A549 (cell line): ENCODE data around the gene ERVMER34-1. TPM values are rescaled to one million over a fixed set of nuclear protein-coding genes. Genes with fewer than 3 reads are reported as not detected.

Experiments used
- ATAC-seq, 2 experiments: fragments of 200-7000 bp in 1 of 2; fragments of >200 bp in 1 of 2; cut with Nextera tagmentation in 1 of 2; cut with Tn5 transposase in 1 of 2; 3 replicates each; pipeline versions ENCODE4 v1.8.0 to v1.9.1; 2018 to 2020; ENCODE audit warnings: mild to moderate bottlenecking in 1 of 2, moderate library complexity in 1 of 2
- CTCF ChIA-PET: fragments of 300-600 bp; sonication (Branson Sonifier 250); formaldehyde crosslinking; extraction: SDS; loops from one replicate; lab custom pipeline; 2021; ENCODE audit warnings: antibody characterized with exemption, inconsistent platforms; lab: Yijun Ruan, JAX
- POLR2A ChIA-PET: fragments of 350-600 bp; formaldehyde crosslinking; extraction: SDS; loops from one replicate; lab custom pipeline; 2021; ENCODE audit warnings: antibody characterized with exemption, inconsistent platforms; lab: Yijun Ruan, JAX
- DNase-seq, 2 experiments: peaks; one replicate each; pipeline versions ENCODE4 v3.0.0 to v3.0.0-alpha.2; 2011 to 2016; ENCODE audit warnings: low read depth in 1 of 2, low spot score in 1 of 2
- FAIRE-seq: peaks from 2 replicates; lab custom pipeline; 2011; peaks lifted over from hg19 to GRCh38; lab: Jason Lieb, UNC
- H3K27ac ChIP-seq, 2 experiments: fragments of >200 bp; sonication (Bioruptor Twin); formaldehyde crosslinking; 3 replicates each; pipeline ENCODE4 v1.5.1; 2016 to 2017
- H3K4me1 ChIP-seq: fragments of >200 bp; sonication (Bioruptor Twin); formaldehyde crosslinking; 3 replicates; pipeline ENCODE4 v1.6.1; 2016
- H3K4me2 ChIP-seq: fragments of >200 bp; sonication (Bioruptor Twin); formaldehyde crosslinking; 3 replicates; pipeline ENCODE4 v1.6.1; 2016
- H3K4me3 ChIP-seq: fragments of >200 bp; sonication (Bioruptor Twin); formaldehyde crosslinking; 3 replicates; pipeline ENCODE4 v1.5.1; 2016
- H3K9me3 ChIP-seq: fragments of >200 bp; sonication (Bioruptor Twin); formaldehyde crosslinking; 3 replicates; pipeline ENCODE4 v1.6.1; 2016
- CBX2 ChIP-seq: fragments of 200-600 bp; sonication (generic); IDR thresholded peaks from 2 replicates; pipeline ENCODE4 v1.6.1; 2016; ENCODE audit warnings: low read depth, mild to moderate bottlenecking, borderline replicate concordance
- CHD4 ChIP-seq: fragments of 200-600 bp; sonication (generic); IDR thresholded peaks from 2 replicates; pipeline ENCODE4 v1.6.1; 2016; ENCODE audit warnings: antibody characterized with exemption, mild to moderate bottlenecking, borderline replicate concordance
- EHF ChIP-seq: fragments of 250-450 bp; sonication (Bioruptor Pico); IDR thresholded peaks from 2 replicates; pipeline ENCODE4 v1.5.0; 2020; ENCODE audit warnings: mild to moderate bottlenecking
- EHMT2 ChIP-seq: fragments of 200-600 bp; sonication (generic); IDR thresholded peaks from 2 replicates; pipeline ENCODE4 v1.6.1; 2016; ENCODE audit warnings: antibody characterized with exemption, low read depth, mild to moderate bottlenecking, moderate library complexity
- EP300 ChIP-seq, 2 experiments: fragments of >200 bp; sonication (Bioruptor Twin); formaldehyde crosslinking; IDR thresholded peaks; 2 replicates in 1 of 2; 3 replicates in 1 of 2; pipeline ENCODE4 v1.6.1; 2016 to 2017
- FOSB ChIP-seq: fragments of 250-450 bp; sonication (Bioruptor Pico); IDR thresholded peaks from 2 replicates; pipeline ENCODE4 v1.5.0; 2020; ENCODE audit warnings: mild to moderate bottlenecking, moderate library complexity
- FOSL2 ChIP-seq, 2 experiments: fragments of 450-650 bp in 1 of 2; fragments of >200 bp in 1 of 2; sonication (Bioruptor Twin) in 1 of 2; formaldehyde crosslinking; IDR thresholded peaks; 2 replicates each; pipeline versions ENCODE4 v1.5.0 to v1.6.1; 2016 to 2020; ENCODE audit warnings: mild to moderate bottlenecking in 1 of 2, moderate library complexity in 1 of 2
- HDAC2 ChIP-seq: fragments of 200-600 bp; sonication (generic); IDR thresholded peaks from 2 replicates; pipeline ENCODE4 v1.6.1; 2016
- HEYL ChIP-seq: fragments of 250-450 bp; sonication (Bioruptor Pico); IDR thresholded peaks from 2 replicates; pipeline ENCODE4 v1.8.0; 2021; ENCODE audit warnings: mild to moderate bottlenecking, moderate library complexity
- KDM5A ChIP-seq: fragments of 200-600 bp; sonication (generic); IDR thresholded peaks from 2 replicates; pipeline ENCODE4 v1.6.1; 2016; ENCODE audit warnings: antibody characterized with exemption, mild to moderate bottlenecking
- MAFK ChIP-seq: fragments of 450-650 bp; IDR thresholded peaks from 2 replicates; pipeline ENCODE4 v1.6.1; 2014; ENCODE audit not compliant: partially characterized antibody
- NR3C1 ChIP-seq: fragments of >200 bp; sonication (Bioruptor Twin); formaldehyde crosslinking; IDR thresholded peaks from 3 replicates; pipeline ENCODE4 v1.6.1; 2017
- RFX5 ChIP-seq: fragments of 450-650 bp; IDR thresholded peaks from 2 replicates; pipeline ENCODE4 v1.7.1; 2014; ENCODE audit warnings: antibody characterized with exemption, mild to moderate bottlenecking, moderate library complexity
- TP53 ChIP-seq: fragments of 250-450 bp; sonication (Bioruptor Pico); IDR thresholded peaks from 2 replicates; pipeline ENCODE4 v1.5.0; 2021; ENCODE audit warnings: mild to moderate bottlenecking, moderate library complexity
- ZNF302 ChIP-seq: fragments of 250-450 bp; sonication (Bioruptor Pico); IDR thresholded peaks from 2 replicates; pipeline ENCODE4 v1.9.0; 2021; ENCODE audit warnings: inconsistent platforms, mild to moderate bottlenecking, moderate library complexity
- WGBS: methylation state at CpG from one replicate; pipeline ENCODE4 v1.1.6; 2017; ENCODE audit errors: missing lambda C conversion rate; 5-methylcytosine and 5-hydroxymethylcytosine counted together
- polyA plus RNA-seq, 4 experiments: library from polyadenylated mRNA; depleted of rRNA in 3 of 4; stranded (reverse); fragments of >200 nt; fragmentation: RNase III in 1 of 4; extraction: RNeasy Plus Mini Kit Qiagen cat#74134 plus additional on column Dnase treatment in 1 of 4; gene quantifications; 2 replicates in 3 of 4; 3 replicates in 1 of 4; pipeline ENCODE4 v1.2.3, GENCODE V29; 2011 to 2017
- TF ChIP-seq, protein P1 (sequence below): fragments of >200 bp; sonication (Bioruptor Twin); formaldehyde crosslinking; IDR thresholded peaks from 3 replicates; pipeline ENCODE4 v1.6.1; 2016
- TF ChIP-seq, protein P2 (sequence below): fragments of >200 bp; sonication (Bioruptor Twin); formaldehyde crosslinking; IDR thresholded peaks from 2 replicates; pipeline ENCODE4 v1.6.1; 2016
- TF ChIP-seq, protein P3 (sequence below): IDR thresholded peaks from 2 replicates; pipeline ENCODE4 v1.6.1; 2012
- TF ChIP-seq, protein P4 (sequence below): IDR thresholded peaks from 2 replicates; pipeline ENCODE4 v1.6.1; 2012; ENCODE audit warnings: low read depth, borderline replicate concordance

ERVMER34-1 gene
- polyA plus RNA-seq, 2 of the 4 experiments (the other 2 are of a cell fraction) = 0.41 to 0.59 TPM

DNA sequence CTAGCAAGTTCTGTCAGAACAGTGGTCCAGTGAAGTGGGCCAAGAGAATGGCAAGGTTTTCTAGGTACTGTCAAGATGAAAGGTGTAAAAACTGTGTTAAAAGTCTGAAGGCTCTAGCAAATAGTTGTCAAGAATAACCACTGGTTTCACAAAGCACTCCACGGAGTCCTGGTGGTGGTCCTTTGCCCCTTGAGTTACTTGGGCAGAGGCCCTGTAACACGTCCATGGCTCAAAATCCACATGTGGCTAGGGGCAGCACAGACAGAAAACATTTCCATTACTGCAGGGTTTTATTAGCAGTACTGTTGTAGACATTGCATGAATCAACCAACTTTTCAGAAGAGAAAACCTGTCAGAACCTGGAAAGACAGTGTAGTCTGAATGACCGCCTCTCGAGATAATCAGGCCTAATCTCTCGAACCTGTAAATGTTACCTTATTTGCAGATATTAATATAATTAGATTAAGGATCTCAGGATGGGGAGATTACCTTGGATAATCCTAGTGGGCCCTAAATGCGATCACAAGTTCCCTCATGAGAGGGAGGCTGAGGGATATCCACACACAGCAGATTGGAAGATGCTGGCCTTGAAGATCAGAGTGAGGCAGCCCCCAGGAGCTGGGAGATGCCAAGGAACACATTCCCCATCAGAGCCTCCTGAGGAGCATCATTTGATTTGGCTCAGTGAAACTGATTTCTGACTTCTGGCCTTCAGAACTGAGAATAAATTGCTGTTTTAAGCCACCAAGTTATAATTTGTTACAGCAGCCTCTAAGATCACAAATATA is 34.7 kb downstream of the ERVMER34-1 start:
- POLR2A ChIA-PET = no interaction called here

DNA sequence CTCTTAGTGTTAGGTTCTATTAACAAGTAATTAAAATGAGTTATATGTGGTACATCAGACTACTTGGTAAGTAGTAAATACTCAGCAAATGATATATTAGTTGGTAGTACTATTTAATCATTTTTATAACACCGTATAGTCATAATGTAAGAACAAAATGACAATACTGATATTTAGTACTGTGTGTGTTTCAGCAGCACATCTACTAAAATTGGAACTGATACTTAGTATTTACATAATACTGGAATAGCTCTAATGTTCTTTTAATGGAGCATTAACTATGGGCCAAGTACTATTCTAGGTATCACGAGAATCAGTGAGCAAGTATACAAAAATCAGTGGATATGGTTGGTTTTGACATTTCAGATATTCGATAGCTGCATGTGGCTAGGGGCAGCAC is 35.3 kb downstream of the ERVMER34-1 start:
- ChIA-PET CTCF (no interaction called here), POLR2A (no interaction called here)
- 93% methylated on average over 3 of the region's 3 CpGs for WGBS
- FAIRE-seq (no peak), DNase-seq (no peak), ATAC-seq (no peak)
- Histone ChIP-seq H3K9me3 (no peaks in the 10 kb centered on the region), H3K4me1 (peaks cover 23% of the 10 kb centered on the region), H3K4me2 (no peak overlapping the region), H3K27ac (no peak overlapping the region), H3K4me3 (no peak overlapping the region)
- no peak for TF ChIP-seq HDAC2
- TF ChIP-seq TP53 (CRISPR knock-in tag) = no peak
- TF ChIP-seq, protein P1, sequence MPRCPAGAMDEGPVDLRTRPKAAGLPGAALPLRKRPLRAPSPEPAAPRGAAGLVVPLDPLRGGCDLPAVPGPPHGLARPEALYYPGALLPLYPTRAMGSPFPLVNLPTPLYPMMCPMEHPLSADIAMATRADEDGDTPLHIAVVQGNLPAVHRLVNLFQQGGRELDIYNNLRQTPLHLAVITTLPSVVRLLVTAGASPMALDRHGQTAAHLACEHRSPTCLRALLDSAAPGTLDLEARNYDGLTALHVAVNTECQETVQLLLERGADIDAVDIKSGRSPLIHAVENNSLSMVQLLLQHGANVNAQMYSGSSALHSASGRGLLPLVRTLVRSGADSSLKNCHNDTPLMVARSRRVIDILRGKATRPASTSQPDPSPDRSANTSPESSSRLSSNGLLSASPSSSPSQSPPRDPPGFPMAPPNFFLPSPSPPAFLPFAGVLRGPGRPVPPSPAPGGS = no peak
- no peak for TF ChIP-seq ZNF302 (CRISPR knock-in tag)
- TF ChIP-seq CBX2 = no peak
- no peak for TF ChIP-seq HEYL
- no peak for TF ChIP-seq FOSL2 (IDR thresholded peaks at IDR 0.05)
- no peak for TF ChIP-seq FOSL2 (CRISPR knock-in tag; IDR thresholded peaks at IDR 0.05)
- TF ChIP-seq, protein P2, sequence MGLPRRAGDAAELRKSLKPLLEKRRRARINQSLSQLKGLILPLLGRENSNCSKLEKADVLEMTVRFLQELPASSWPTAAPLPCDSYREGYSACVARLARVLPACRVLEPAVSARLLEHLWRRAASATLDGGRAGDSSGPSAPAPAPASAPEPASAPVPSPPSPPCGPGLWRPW = no peak
- TF ChIP-seq, protein P3, sequence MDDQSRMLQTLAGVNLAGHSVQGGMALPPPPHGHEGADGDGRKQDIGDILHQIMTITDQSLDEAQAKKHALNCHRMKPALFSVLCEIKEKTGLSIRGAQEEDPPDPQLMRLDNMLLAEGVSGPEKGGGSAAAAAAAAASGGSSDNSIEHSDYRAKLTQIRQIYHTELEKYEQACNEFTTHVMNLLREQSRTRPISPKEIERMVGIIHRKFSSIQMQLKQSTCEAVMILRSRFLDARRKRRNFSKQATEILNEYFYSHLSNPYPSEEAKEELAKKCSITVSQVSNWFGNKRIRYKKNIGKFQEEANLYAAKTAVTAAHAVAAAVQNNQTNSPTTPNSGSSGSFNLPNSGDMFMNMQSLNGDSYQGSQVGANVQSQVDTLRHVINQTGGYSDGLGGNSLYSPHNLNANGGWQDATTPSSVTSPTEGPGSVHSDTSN = no peak

More for the DNA sequence above, 34.7 kb downstream of the ERVMER34-1 start:
- no peak overlapping the region for H3K4me2 ChIP-seq
- CTCF ChIA-PET = interaction anchor here (1.4 kb wide), 1 partner anchor 171 kb away, joined by 4 read pairs; no protein-coding TSS in a partner anchor
- no peak for TF ChIP-seq CHD4
- TF ChIP-seq HEYL = no peak
- no peak for TF ChIP-seq RFX5
- TF ChIP-seq TP53 (CRISPR knock-in tag) = no peak
- TF ChIP-seq MAFK = no peak
- no peak for TF ChIP-seq CBX2
- no peak for TF ChIP-seq KDM5A
- TF ChIP-seq, protein P4, sequence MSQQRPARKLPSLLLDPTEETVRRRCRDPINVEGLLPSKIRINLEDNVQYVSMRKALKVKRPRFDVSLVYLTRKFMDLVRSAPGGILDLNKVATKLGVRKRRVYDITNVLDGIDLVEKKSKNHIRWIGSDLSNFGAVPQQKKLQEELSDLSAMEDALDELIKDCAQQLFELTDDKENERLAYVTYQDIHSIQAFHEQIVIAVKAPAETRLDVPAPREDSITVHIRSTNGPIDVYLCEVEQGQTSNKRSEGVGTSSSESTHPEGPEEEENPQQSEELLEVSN = no peak
- no peak for TF ChIP-seq FOSB (CRISPR knock-in tag)
- TF ChIP-seq EP300 (IDR thresholded peaks at IDR 0.05) = no peak
- TF ChIP-seq EHF (CRISPR knock-in tag) = no peak
- TF ChIP-seq, protein P2 = no peak
- no peak for TF ChIP-seq NR3C1
- no peak for TF ChIP-seq FOSL2 (IDR thresholded peaks at IDR 0.05)
- TF ChIP-seq FOSL2 (CRISPR knock-in tag; IDR thresholded peaks at IDR 0.05) = no peak
- no peak for TF ChIP-seq EHMT2
- TF ChIP-seq, all 56 proteins: peak for 0
- H3K4me1 ChIP-seq = peaks cover 19% of the 10 kb centered on the region
- H3K4me3 ChIP-seq = no peak overlapping the region
- ATAC-seq = no peak
- H3K9me3 ChIP-seq = no peaks in the 10 kb centered on the region
- 84% methylated on average over 6 of the region's 6 CpGs for WGBS
- FAIRE-seq = no peak
- no peak overlapping the region for H3K27ac ChIP-seq
- DNase-seq = no peak
